Heart left ventricle (tissue), 16 donors: ENCODE data around the gene ARL10. TPM values are rescaled to one million over a fixed set of nuclear protein-coding genes. Genes with fewer than 3 reads are reported as not detected.

Experiments used
- ATAC-seq, 4 donors: fragments of 200-7000 bp; cut with Tn5 transposase; one replicate each; pipeline ENCODE4 v1.9.1; 2020 to 2022; ENCODE audit warnings: moderate library complexity in 4 of 4, mild to moderate bottlenecking in 3 of 4, moderate number of reproducible peaks in 1 of 4
- DNase-seq, 5 donors: peaks; one replicate each; pipeline ENCODE4 v3.0.0-alpha.2; 2020
- H3K27ac ChIP-seq, 12 donors: fragments of 200-600 bp; sonication (generic) in 4 of 12; one replicate each; pipeline versions ENCODE4 v1.5.0 to v1.8.0; 2016 to 2022; ENCODE audit warnings: mild to moderate bottlenecking in 2 of 12
- H3K27me3 ChIP-seq, 9 donors: fragments of 200-600 bp; sonication (generic) in 2 of 9; one replicate each; pipeline versions ENCODE4 v1.5.1 to v1.8.0; 2016 to 2022; ENCODE audit warnings: mild to moderate bottlenecking in 3 of 9
- H3K36me3 ChIP-seq, 9 donors: fragments of 200-600 bp; sonication (generic) in 2 of 9; one replicate each; pipeline versions ENCODE4 v1.5.0 to v1.8.0; 2018 to 2022; ENCODE audit warnings: mild to moderate bottlenecking in 2 of 9
- H3K4me1 ChIP-seq, 12 donors: fragments of 200-600 bp; sonication (generic) in 4 of 12; one replicate each; pipeline versions ENCODE4 v1.5.0 to v1.8.0; 2016 to 2022; ENCODE audit warnings: mild to moderate bottlenecking in 3 of 12
- H3K4me3 ChIP-seq, 12 donors: fragments of 200-600 bp; sonication (generic) in 4 of 12; one replicate each; pipeline versions ENCODE4 v1.5.0 to v1.8.0; 2017 to 2022; ENCODE audit warnings: mild to moderate bottlenecking in 9 of 12, moderate library complexity in 4 of 12
- H3K9me3 ChIP-seq, 12 donors: fragments of 200-600 bp; sonication (generic) in 4 of 12; one replicate each; pipeline versions ENCODE4 v1.5.0 to v1.8.0; 2016 to 2022; ENCODE audit warnings: mild to moderate bottlenecking in 1 of 12
- POLR2A ChIP-seq, 2 donors: fragments of 450-650 bp; IDR thresholded peaks; one replicate each; pipeline ENCODE4 v1.6.1; 2017; ENCODE audit warnings: antibody characterized with exemption in 2 of 2, mild to moderate bottlenecking in 2 of 2, moderate library complexity in 2 of 2
- WGBS, 4 donors: extraction: QIAGEN DNeasy Blood & Tissue Kit in 2 of 4; methylation state at CpG; one replicate each; pipeline versions ENCODE4 v1.1.5 to v1.1.7; 2013 to 2018; 5-methylcytosine and 5-hydroxymethylcytosine counted together
- intact Hi-C, 10 donors: fragments of 100-400 bp; cut with DNase I; formaldehyde crosslinking; loops; one replicate each; pipeline versions ENCODE4 v1.11.1 to v1.14.2; 2022
- polyA plus RNA-seq, 2 donors: library from polyadenylated mRNA; stranded (reverse); fragments of 200-250 nt; gene quantifications; one replicate each; pipeline ENCODE4 v1.2.3, GENCODE V29; 2013
- total RNA-seq, 9 donors: library from RNA; depleted of rRNA in 2 of 9; stranded (reverse); fragments of >200 nt in 2 of 9; fragmentation: NEBNext Ultra II Directional in 3 of 9; extraction: Animal tissue kit (Norgen Biotek cat#: 25700) in 3 of 9; gene quantifications; one replicate each; pipeline versions ENCODE4 v1.1.0 to v1.2.4, GENCODE V29; 2016 to 2023
- TF ChIP-seq, protein P1 (sequence below), 12 donors: fragments of 200-600 bp; sonication (generic) in 4 of 12; IDR thresholded peaks; one replicate each; pipeline versions ENCODE4 v1.5.0 to v1.8.0; 2018 to 2022; ENCODE audit warnings: antibody characterized with exemption in 12 of 12, mild to moderate bottlenecking in 5 of 12
- donor health status: ischemic (EF 13 %, LVEDD 7.1; RV severe dilation, severe dysfunction).
- donor health status: healthy with polysubstance abuse.
- donor health status: DM: no; HTN: yes; CAD: no.
- donor health status: DM: no; HTN: no; CAD: no.
- donor health status: ischemic (EF 25% LVEDD 6.9; RV normal size, moderate dysfunction).
- donor health status: ischemic (EF 25% LVEDD 5.7; RV mildly dilated, moderate dysfunction).
- donor health status: healthy.
- donor health status: DM: yes; HTN: yes; CAD: no.
- donor health status: ischemic (EF 35%, LVEDD 5.7; RV mildly dilated, moderate dysfunction).
- donor health status: nonischemic (EF 11% LVEDD 7.7; RV severe dilation, severe dysfunction).
- donor health status: DM: yes; HTN: yes; CAD: no.
- donor health status: PGD.
- donor health status: ischemic (EF 29% LVEDD 5.4; RV normal size, mild dysfunction).
- donor health status: nonischemic (EF 23%, LVEDD 6.1; RV moderate dilation, normal function).

Gene ARL10
- total and polyA plus RNA-seq, 11 donors: 1.5 to 8.1 (median 5.4) TPM

DNA sequence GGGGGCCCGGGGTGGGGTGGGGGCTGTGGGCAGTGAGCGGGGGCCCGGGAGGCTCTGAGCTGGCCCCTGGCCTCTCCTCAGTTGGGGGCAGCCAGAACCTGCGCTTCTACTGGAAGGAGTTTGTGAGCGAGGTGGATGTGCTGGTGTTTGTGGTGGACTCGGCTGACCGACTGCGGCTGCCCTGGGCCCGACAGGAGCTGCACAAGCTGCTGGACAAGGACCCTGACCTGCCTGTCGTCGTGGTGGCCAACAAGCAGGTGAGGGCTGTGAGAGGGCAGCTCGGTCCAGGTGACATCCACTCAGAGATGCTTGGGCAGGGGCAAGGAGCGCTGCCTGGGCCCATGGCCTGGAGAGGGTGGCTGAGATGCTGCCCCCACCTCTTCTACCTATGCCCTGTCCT, 3.4 kb downstream of the ARL10 start:
- intact Hi-C loops: loop anchor here in 3 of 10 donors (5.0 to 10.0 kb wide), 3 partner anchors 49 to 276 kb away; partner anchors contain the start of genes CLTB (in 1 of the 3), RNF44 (in 1 of the 3) and TSPAN17 (in 1 of the 3)
- Histone ChIP-seq H3K36me3 (peaks cover 0 to 48% (median 23%) of the 10 kb centered on the region in 9 donors), H3K9me3 (no peaks in the 10 kb centered on the region), H3K27ac (no peak overlapping the region), H3K27me3 (no peaks in the 10 kb centered on the region), H3K4me3 (no peak overlapping the region), H3K4me1 (peaks cover 0 to 47% (median 25%) of the 10 kb centered on the region in 12 donors)
- no peak for ATAC-seq
- WGBS, 4 donors: 95 to 97% (median 96%) methylated on average over 12 to 13 of the region's 13 CpGs
- TF ChIP-seq, protein P1, sequence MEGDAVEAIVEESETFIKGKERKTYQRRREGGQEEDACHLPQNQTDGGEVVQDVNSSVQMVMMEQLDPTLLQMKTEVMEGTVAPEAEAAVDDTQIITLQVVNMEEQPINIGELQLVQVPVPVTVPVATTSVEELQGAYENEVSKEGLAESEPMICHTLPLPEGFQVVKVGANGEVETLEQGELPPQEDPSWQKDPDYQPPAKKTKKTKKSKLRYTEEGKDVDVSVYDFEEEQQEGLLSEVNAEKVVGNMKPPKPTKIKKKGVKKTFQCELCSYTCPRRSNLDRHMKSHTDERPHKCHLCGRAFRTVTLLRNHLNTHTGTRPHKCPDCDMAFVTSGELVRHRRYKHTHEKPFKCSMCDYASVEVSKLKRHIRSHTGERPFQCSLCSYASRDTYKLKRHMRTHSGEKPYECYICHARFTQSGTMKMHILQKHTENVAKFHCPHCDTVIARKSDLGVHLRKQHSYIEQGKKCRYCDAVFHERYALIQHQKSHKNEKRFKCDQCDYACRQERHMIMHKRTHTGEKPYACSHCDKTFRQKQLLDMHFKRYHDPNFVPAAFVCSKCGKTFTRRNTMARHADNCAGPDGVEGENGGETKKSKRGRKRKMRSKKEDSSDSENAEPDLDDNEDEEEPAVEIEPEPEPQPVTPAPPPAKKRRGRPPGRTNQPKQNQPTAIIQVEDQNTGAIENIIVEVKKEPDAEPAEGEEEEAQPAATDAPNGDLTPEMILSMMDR (IDR thresholded peaks at IDR 0.05): no peak
- no peak for TF ChIP-seq POLR2A (IDR thresholded peaks at IDR 0.05)
- DNase-seq: no peak

DNA sequence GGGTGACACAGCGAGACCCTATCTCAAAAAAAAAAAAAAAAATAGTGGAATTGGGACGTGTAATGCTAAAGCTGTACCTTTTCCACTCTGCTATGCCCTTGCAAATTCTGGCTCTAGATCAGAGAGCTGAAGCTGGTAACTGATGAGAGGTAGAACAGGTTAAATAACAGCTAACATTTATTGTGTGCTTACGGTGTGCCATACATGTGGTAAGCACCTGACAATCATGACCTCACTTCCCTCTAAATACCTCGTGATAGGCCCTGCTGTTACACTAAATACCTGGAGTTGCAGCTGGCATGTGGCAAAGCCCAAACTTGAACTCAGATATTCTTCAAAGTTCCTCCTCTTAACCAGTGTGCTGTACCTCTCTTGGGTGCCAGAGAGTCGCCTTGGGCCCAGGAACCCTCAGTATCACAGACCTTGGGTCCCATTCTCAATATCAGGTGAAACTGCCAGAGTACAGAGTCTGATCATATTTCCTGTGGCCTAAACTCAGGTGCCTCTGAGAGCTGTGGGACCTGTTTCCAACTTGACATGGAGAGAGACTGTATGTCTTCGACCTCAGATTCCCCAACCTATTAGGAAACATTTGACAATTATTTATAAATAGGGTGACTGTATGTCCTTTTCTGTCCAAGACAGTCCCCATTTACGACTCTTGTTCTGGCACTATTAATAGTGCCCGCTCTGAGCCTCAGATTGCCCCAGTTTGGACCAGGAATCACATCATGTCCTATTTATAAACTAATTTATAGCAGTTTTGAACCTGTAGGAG, 4.8 kb downstream of the ARL10 start:
- ATAC-seq (peak; percentile 17 to 65 (median 36)), DNase-seq (no peak)
- H3K36me3 ChIP-seq: peaks cover 0 to 48% (median 23%) of the 10 kb centered on the region in 9 donors
- H3K27me3 ChIP-seq: no peaks in the 10 kb centered on the region
- H3K4me1 ChIP-seq: peaks cover 0 to 44% (median 25%) of the 10 kb centered on the region in 12 donors
- TF ChIP-seq, protein P1 (IDR thresholded peaks at IDR 0.05): no peak
- no peak for TF ChIP-seq POLR2A (IDR thresholded peaks at IDR 0.05)
- intact Hi-C loops: loop anchor here in 3 of 10 donors (5.0 to 10.0 kb wide), 3 partner anchors 47 to 275 kb away; partner anchors contain the start of genes CLTB (in 1 of the 3), RNF44 (in 1 of the 3) and TSPAN17 (in 1 of the 3)
- peak overlapping the region in 11 of 12 donors; percentile 10 to 83 (median 60) for H3K27ac ChIP-seq
- no peaks in the 10 kb centered on the region for H3K9me3 ChIP-seq
- H3K4me3 ChIP-seq: no peak overlapping the region
- 61 to 69% (median 66%) methylated on average over 8 of the region's 8 CpGs for WGBS, 4 donors

DNA sequence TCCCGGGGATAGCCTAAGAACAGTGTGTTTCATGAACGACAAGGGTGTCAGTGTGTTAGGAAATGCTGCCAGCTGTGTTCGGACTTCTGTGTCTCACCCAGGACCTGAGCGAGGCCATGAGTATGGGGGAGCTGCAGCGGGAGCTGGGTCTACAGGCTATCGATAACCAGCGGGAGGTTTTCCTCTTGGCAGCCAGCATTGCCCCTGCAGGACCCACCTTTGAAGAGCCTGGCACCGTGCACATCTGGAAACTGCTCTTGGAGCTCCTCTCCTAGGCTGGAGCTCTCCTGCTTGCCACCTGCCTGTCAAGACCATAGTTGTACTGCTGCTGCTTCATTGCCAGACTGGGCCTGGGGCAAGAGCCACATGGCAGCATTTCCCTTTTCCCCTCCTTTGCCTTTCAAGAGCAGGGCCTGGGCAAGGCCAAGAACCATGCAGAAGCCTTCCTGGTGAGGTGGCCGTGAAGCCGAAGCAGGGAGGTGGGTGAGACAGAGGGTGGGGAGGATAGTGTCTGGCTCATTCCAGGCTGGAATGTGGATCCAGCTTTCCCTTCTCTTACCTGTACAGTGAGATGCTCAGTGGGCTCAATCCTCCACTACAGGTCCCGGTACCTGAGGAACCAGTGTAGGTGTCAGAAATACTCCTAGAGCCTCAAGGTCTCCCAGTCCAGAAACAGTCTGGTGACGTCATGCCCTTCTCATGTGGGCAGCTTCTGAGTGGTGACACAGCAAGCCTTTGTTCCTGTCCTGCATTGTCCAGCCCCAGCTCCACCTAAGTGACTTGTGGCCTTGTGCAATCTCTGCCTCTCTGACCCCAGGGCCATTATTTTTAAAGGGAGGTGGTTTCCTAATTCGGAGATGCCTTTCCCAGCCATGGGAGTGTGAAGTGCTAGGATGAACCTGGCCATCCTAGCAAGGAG, 6.6 kb downstream of the ARL10 start:
- TF ChIP-seq, protein P1 (IDR thresholded peaks at IDR 0.05): no peak
- TF ChIP-seq POLR2A (IDR thresholded peaks at IDR 0.05): no peak
- intact Hi-C loops: no loop called here
- ATAC-seq (peak; percentile 16 to 52 (median 50)), DNase-seq (no peak)
- Histone ChIP-seq H3K27me3 (no peaks in the 10 kb centered on the region), H3K27ac (peak overlapping the region; percentile 19 to 83 (median 57)), H3K4me1 (peaks cover 0 to 36% (median 20%) of the 10 kb centered on the region in 12 donors), H3K36me3 (peaks cover 0 to 52% (median 27%) of the 10 kb centered on the region in 9 donors), H3K4me3 (no peak overlapping the region), H3K9me3 (no peaks in the 10 kb centered on the region)
- WGBS, 4 donors: 87 to 92% (median 89%) methylated on average over 13 of the region's 13 CpGs
